HL-60 (cell line): ENCODE data around the gene TOB1.

Experiments used
- DNase-seq, 2 experiments: peaks; one replicate each; pipeline ENCODE4 v3.0.0-alpha.2; 2010 to 2020; ENCODE audit warnings: low read depth in 1 of 2, low spot score in 1 of 2
- H3K27ac ChIP-seq: fragments of 250-450 bp; sonication (Bioruptor Pico); replicated peaks from 2 replicates; pipeline ENCODE4 v1.5.1; 2020; ENCODE audit warnings: mild to moderate bottlenecking, moderate library complexity
- H3K27me3 ChIP-seq: fragments of 250-450 bp; sonication (Bioruptor Pico); 2 replicates; pipeline ENCODE4 v1.5.1; 2021; ENCODE audit warnings: mild to moderate bottlenecking, moderate library complexity; ENCODE audit not compliant: insufficient read depth, poor library complexity, severe bottlenecking
- H3K4me3 ChIP-seq: replicated peaks from 2 replicates; pipeline ENCODE4 v1.5.1; 2011; ENCODE audit warnings: mild to moderate bottlenecking, control low read depth, low read length; ENCODE audit not compliant: insufficient read depth
- GABPA ChIP-seq: IDR thresholded peaks from 2 replicates; pipeline ENCODE4 v1.6.1; 2012; ENCODE audit warnings: low read depth
- POLR2AphosphoS5 ChIP-seq: IDR thresholded peaks from 2 replicates; pipeline ENCODE4 v1.6.1; 2012; ENCODE audit warnings: low read depth
- SPI1 ChIP-seq: IDR thresholded peaks from 2 replicates; pipeline ENCODE4 v1.6.1; 2012; ENCODE audit warnings: low read depth, mild to moderate bottlenecking, borderline replicate concordance
- TF ChIP-seq, protein P1 (sequence below): IDR thresholded peaks from 2 replicates; pipeline ENCODE4 v1.6.1; 2012; ENCODE audit warnings: low read depth; ENCODE audit not compliant: insufficient replicate concordance
- TF ChIP-seq, protein P2 (sequence below): IDR thresholded peaks from one replicate; pipeline ENCODE4 v1.5.1; 2011; ENCODE audit warnings: low read length, control low read depth, inconsistent platforms; ENCODE audit not compliant: insufficient read depth

The TOB1 gene

DNA sequence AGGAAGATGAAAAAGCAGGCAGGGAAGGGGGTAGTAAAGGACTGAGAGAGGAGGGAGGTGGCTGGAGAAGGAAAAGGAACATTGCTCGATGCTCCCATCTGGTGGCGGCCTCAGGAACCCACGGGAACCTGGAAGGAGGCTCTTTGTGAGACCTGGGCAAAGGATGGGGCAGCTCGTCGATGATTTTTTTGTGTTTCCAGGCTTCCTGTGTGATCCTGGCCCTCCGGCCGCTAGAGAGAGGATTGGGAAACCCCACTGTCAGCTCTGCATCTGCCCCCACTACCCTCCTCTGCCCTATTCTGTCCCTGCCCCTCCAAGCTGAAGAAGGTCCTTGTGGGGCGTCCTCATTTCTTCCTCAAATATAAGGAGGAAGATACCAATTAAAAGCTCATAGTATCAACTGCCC, 24.2 kb downstream of the TOB1 start:
- H3K27me3 ChIP-seq = no peaks in the 10 kb centered on the region
- DNase-seq = peak; percentile 30 to 63
- no peak overlapping the region for H3K27ac ChIP-seq
- TF ChIP-seq, protein P1, sequence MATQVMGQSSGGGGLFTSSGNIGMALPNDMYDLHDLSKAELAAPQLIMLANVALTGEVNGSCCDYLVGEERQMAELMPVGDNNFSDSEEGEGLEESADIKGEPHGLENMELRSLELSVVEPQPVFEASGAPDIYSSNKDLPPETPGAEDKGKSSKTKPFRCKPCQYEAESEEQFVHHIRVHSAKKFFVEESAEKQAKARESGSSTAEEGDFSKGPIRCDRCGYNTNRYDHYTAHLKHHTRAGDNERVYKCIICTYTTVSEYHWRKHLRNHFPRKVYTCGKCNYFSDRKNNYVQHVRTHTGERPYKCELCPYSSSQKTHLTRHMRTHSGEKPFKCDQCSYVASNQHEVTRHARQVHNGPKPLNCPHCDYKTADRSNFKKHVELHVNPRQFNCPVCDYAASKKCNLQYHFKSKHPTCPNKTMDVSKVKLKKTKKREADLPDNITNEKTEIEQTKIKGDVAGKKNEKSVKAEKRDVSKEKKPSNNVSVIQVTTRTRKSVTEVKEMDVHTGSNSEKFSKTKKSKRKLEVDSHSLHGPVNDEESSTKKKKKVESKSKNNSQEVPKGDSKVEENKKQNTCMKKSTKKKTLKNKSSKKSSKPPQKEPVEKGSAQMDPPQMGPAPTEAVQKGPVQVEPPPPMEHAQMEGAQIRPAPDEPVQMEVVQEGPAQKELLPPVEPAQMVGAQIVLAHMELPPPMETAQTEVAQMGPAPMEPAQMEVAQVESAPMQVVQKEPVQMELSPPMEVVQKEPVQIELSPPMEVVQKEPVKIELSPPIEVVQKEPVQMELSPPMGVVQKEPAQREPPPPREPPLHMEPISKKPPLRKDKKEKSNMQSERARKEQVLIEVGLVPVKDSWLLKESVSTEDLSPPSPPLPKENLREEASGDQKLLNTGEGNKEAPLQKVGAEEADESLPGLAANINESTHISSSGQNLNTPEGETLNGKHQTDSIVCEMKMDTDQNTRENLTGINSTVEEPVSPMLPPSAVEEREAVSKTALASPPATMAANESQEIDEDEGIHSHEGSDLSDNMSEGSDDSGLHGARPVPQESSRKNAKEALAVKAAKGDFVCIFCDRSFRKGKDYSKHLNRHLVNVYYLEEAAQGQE = no peak
- TF ChIP-seq, protein P2, sequence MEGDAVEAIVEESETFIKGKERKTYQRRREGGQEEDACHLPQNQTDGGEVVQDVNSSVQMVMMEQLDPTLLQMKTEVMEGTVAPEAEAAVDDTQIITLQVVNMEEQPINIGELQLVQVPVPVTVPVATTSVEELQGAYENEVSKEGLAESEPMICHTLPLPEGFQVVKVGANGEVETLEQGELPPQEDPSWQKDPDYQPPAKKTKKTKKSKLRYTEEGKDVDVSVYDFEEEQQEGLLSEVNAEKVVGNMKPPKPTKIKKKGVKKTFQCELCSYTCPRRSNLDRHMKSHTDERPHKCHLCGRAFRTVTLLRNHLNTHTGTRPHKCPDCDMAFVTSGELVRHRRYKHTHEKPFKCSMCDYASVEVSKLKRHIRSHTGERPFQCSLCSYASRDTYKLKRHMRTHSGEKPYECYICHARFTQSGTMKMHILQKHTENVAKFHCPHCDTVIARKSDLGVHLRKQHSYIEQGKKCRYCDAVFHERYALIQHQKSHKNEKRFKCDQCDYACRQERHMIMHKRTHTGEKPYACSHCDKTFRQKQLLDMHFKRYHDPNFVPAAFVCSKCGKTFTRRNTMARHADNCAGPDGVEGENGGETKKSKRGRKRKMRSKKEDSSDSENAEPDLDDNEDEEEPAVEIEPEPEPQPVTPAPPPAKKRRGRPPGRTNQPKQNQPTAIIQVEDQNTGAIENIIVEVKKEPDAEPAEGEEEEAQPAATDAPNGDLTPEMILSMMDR = peak; percentile 71
- no peak overlapping the region for H3K4me3 ChIP-seq

DNA sequence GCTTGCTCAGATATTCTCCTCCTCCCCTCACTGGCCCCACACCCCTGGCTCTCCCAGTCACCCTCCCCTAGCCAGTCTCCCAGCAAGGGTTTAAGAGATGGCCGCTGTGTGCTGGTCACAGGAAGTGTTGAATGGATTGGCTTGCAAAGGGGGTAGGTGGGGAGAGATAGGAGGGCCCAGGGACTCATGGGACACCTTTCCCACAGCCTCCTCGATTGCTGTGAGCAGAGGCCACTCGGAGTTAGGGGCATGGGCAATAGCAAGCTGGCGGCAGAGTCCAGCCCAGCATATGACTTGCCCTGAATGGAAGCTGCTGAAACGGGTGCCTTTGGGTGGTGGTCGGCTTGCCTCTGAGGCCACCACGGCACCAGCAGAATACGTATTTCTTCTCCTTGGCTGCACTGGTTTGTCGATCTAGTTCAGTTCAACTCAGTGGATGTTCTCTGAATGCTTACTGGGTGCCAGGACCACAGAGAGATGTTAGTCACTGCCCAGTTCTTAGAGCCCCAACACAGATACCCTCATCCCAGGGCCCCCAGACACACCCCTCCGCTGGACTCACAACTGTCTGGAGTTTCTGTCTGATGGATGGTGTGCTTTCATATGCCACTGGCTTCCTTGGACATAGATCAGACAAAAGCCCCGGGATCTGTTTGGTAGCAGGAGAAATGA, 24.7 kb downstream of the TOB1 start:
- DNase-seq = no peak
- Histone ChIP-seq H3K27me3 (no peaks in the 10 kb centered on the region), H3K27ac (no peak overlapping the region), H3K4me3 (no peak overlapping the region)
- no peak for TF ChIP-seq GABPA

DNA sequence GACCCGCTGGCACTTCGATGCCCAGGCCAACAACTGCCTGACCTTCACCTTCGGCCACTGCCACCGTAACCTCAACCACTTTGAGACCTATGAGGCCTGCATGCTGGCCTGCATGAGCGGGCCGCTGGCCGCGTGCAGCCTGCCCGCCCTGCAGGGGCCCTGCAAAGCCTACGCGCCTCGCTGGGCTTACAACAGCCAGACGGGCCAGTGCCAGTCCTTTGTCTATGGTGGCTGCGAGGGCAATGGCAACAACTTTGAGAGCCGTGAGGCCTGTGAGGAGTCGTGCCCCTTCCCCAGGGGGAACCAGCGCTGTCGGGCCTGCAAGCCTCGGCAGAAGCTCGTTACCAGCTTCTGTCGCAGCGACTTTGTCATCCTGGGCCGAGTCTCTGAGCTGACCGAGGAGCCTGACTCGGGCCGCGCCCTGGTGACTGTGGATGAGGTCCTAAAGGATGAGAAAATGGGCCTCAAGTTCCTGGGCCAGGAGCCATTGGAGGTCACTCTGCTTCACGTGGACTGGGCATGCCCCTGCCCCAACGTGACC, 25.8 kb downstream of the TOB1 start:
- no peaks in the 10 kb centered on the region for H3K27me3 ChIP-seq
- H3K27ac ChIP-seq = no peak overlapping the region
- DNase-seq = no peak
- TF ChIP-seq POLR2AphosphoS5 = no peak
- no peak for TF ChIP-seq GABPA
- no peak overlapping the region for H3K4me3 ChIP-seq

DNA sequence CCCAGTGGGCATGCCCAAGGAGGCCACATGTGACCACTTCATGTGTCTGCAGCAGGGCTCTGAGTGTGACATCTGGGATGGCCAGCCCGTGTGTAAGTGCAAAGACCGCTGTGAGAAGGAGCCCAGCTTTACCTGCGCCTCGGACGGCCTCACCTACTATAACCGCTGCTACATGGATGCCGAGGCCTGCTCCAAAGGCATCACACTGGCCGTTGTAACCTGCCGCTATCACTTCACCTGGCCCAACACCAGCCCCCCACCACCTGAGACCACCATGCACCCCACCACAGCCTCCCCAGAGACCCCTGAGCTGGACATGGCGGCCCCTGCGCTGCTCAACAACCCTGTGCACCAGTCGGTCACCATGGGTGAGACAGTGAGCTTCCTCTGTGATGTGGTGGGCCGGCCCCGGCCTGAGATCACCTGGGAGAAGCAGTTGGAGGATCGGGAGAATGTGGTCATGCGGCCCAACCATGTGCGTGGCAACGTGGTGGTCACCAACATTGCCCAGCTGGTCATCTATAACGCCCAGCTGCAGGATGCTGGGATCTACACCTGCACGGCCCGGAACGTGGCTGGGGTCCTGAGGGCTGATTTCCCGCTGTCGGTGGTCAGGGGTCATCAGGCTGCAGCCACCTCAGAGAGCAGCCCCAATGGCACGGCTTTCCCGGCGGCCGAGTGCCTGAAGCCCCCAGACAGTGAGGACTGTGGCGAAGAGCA, 26.4 kb downstream of the TOB1 start:
- Histone ChIP-seq H3K27ac (no peak overlapping the region), H3K4me3 (no peak overlapping the region), H3K27me3 (no peaks in the 10 kb centered on the region)
- DNase-seq = no peak
- no peak for TF ChIP-seq SPI1
- TF ChIP-seq, protein P2 = no peak
- no peak for TF ChIP-seq GABPA
- TF ChIP-seq, protein P1 = no peak
- TF ChIP-seq POLR2AphosphoS5 = no peak
